RKO (cell line): ENCODE measurements around the gene ASPSCR1.
"Not testable (repeated sequence)": the region's sequence is repeated elsewhere in the genome, so short reads cannot be mapped to it uniquely, and the experiment has no call there.

ENCODE experiments used
- DNase-seq: peaks from one replicate; pipeline ENCODE4 v3.0.0-alpha.2; 2016; ENCODE audit warnings: low spot score

Gene ASPSCR1

GRCh38 chr17:81960130-81960958, 17.1 kb upstream of the ASPSCR1 start:
- DNase-seq = no peak

GRCh38 chr17:81961087-81961511, 16.3 kb upstream of the ASPSCR1 start, which contains the start of gene NOTUM:
TSS of gene NOTUM (minus strand) at chr17:81961187. CDS start at chr17:81960909, 278 bp downstream.
- no peak for DNase-seq

GRCh38 chr17:81961521-81962498, 15.6 kb upstream of the ASPSCR1 start:
- no peak for DNase-seq

DNA sequence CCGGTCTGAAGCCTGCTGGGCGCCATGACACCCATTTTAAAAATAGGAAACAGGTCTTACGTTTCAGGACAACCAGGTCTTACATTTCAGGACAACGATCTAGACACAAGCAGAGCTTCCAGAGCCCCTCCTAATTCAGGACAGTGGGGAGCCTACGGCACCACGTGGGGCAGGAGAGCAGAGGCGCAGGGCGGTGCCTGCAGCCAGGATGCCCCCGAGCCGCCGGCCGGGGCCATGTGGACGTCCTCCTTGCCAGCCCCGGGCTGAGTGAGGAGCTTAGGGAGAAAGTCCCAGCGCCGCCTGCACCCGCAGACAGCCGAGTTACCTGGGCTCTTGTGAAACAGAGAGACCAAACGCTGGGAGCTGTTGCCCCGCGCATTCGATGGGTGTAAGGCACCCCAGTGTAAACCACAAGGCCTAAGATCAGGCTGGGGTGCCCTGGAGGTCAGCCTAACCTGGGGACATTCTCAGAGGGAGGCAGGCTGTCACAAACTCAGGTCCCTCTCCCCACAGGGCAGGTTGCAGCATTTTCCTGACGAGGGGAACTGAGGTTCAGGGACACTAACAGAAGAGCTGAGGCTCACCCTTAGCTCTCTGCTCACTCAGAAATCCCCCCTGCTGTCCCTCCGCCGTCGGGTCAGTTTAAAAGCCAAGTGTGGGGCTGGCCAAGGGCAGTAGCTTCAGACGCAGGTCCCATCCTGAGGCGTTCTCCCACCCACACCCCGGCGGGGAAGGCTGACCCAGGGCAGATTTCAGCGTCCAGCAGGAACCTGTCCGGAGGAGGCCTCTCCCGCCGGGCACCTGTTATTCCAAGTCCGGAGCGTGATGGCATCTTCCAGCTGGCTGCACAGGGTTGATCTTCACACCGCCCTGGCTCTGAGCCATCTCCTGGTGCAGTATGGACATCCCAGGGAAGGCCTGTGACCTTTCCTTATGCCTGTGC, 14.7 kb upstream of the ASPSCR1 start:
- no peak for DNase-seq

GRCh38 chr17:81964081-81964849, 13.2 kb upstream of the ASPSCR1 start:
- DNase-seq = no peak

GRCh38 chr17:81966343-81967243, 10.8 kb upstream of the ASPSCR1 start:
- DNase-seq = no peak

- DNase-seq = no peak
These were observed 10.2 kb upstream of the ASPSCR1 start for GRCh38 chr17:81967244-81967532.

GRCh38 chr17:81967533-81968395, 9.7 kb upstream of the ASPSCR1 start:
- peak; percentile 90 for DNase-seq

DNA sequence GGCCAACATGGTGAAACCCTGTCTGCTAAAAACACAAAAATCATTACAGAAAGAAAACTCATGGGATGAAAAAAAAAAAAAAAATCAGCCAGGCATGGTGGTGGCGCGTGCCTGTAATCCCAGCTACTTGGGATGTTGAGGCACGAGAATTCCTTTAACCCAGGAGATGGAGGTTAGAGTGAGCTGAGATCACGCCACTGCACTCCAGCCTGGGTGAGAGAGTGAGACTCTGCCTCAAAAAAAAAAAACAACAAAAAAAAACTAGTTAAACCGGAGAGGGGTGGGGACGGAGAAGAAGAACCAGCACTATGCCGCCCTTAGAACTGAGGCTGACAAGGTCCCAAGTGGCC, 9.1 kb upstream of the ASPSCR1 start:
- no peak for DNase-seq

DNA sequence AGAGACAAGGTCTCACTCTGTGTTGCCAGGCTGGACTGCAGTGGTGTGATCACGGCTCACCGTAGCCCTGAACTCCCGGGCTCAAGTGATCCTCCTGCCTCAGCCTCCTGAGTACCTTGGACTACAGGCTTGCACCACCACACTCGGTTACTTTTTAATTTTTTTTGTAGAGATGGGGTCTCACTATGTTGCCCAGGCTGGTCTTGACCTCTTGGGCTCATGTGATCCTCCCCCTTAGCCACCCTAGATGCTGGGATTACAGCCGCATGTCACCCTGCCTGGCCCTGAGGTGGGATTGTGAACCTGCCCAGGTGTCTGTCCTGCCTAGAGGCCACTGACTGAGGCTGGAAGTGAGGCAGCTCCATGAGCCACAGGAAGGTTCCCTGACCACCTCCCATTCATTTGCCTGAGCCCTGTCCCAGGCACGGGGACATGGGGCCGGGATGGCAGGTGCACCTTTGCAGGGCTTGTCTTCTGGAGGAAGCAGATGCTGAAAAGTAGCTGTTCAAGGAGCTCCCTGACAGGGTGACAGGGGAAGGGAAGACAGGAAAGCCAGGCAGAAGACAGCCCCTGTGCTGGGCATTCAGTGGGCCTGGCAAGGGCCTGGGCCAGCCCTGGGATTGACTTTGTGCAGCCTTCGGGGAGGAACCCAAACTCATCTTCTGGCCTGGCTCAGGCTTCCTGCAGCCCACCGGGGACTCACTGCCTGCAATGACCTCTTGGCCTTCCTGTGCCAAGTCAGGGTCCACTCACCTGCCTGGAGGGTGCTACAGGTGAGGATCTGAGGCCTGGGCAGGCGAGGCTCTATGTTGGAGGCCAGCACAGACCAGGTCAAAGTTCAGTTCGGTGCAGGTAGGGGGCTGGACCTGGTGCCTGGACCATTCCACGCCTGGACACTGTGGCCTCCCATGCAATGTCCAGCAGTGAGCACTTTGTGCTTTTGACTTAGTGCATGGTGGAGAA, 8.3 kb upstream of the ASPSCR1 start:
- DNase-seq = no peak

DNA sequence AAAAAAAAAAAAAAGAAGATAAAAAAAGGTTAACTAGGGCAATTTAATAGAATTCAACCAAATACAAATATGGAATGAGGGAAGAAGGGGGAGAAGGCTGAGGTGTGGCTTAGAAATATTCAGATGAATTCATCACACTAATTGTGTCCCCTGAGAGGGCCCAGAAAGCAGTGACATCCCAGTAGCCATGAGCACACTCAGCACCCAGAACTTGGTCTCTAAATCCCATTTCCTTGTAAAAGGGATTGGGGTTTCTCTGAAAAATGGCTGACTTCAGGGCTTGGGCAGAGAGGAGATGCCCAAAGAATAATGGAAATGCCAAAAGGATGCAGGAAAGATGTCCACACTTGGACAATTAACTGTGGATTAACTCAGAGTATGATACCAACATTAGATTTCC, 4.0 kb upstream of the ASPSCR1 start:
- peak; percentile 15 for DNase-seq

DNA sequence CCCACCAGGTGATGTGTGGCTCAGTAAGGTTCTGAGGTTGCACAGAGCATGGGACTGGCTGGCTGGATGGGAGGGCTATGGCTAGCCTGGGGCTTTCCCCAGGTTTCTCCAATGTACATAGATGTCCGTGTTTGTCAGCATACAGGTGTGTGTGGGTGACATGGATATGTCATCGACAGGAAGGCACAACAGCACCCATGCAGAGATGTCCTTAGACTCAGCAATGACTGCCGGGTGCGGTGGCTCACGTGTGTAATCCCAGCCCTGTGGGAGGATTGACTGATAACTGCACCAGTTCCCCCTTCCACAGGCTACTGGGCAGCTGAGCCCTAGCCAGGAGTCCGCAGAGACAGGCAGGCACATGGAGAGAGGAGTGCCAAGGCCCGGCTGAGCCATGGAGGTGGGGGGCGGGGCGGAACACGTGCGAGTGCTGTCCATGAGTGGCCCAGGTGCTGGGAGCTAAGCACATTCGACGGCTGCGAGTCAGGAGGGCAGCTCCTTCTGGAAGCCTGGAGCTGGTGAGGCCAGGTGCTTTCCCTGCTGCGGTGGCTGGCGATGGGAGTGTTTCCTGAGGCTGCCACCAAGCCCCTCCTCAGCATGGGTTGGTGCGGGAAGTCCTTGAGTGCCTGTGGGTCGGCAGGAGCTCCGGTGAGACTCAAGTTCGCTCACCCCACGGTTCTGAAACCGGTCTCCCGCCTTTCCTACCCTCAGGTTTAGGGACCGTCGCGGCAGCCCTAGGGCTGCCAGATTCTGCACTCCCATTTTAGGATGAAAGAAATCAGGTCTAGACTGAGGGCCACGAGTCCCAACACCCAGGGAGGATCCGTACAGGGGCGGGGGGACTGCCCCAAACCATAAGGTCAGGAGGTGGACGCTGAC, 858 bp upstream of the ASPSCR1 start:
- DNase-seq = peak; percentile 17

DNA sequence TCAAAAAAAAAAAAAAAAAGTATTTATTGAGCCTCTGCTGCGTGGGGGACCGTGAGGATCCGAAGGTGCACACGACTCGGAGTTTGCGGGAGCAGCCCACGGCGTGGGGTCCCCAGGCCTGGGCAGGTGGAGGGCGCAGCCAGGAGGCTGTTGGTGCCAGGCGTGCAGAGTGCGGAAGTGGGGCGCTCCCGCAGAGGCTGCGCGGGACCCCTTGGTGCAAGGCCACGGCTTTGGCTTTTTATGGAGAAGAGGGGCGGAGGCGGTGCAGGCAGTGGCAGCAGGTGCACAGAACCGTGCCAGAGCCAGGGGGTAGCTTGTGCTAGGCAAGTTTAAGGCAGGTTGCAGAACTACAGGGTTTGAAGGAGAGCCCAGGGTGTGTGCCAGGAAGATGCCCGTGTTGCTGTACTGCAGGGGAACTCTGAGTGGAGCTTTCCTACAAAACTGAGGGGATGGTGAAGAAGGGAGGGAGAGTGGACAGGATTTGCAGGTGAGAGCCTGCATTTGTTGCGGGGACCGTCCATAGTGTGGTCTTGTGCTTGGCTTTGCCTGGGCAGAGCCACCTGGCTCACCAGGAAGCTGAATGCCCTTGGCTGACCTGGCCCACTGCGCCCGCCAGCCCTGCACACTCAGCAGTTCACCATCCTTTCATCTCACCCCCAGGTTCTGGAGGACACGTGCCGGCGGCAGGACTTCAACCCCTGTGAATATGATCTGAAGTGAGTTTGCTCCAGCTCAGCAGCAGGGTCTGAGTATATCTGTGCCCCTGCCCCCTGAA, 1.3 kb downstream of the ASPSCR1 start:
- DNase-seq = no peak

DNA sequence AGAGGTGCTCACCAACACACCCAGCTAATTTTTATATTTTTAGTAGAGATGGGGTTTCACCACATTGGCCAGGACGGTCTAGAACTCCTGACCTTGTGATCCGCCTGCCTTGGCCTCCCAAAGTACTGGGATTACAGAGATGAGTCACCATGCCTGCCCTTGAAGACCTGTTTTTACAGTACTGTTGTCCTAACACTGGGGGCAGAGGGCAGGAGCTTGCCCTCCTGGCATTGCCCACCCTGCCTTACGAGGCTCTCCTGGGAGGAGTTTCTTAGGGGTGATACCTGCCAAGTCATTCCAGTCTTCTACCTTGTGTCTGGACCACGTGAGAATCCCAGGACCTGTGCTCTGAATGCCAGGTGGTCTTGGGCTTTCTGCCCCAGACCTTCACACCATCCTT, 2.7 kb downstream of the ASPSCR1 start:
- peak; percentile 37 for DNase-seq

- no peak for DNase-seq
These were observed 3.4 kb downstream of the ASPSCR1 start for GRCh38 chr17:81980707-81981343.

DNA sequence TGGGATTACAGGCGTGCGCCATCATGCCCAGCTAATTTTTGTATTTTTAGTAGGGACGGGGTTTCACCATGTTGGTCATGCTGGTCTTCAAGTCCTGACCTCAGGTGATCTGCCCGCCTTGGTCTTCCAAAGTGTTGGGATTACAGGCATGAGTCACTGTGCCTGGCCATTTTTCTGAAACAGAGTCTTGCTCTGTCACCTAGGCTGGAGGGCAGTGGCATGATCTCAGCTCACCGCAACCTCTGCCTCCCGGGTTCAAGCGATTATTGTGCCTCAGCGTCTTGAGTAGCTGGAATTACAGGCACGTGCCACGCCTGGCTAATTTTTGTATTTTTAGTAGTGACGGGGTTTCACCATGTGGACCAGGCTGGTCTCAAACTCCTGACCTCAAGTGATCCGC, 4.1 kb downstream of the ASPSCR1 start:
- DNase-seq = not testable (repeated sequence)
